ENCODE data around the gene GATAD2A.

DNA sequence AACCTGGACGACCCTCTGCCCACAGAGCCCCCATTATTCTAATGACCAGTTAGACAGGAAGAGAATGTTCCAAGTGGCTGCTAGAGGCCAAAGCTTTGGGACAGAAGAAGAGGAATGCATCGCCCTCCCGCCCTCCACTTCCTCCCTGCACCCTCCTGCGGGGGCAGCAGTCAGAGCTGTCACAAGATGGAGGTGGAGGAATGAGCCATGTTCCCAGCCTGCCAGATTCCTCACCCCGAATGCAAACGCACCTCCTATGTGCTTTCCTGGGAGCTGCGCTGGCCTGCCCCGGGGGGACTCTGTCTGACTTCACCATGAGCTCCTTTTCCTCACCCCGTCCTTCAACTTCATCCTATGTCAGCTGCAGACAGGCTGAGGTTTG is 124.9 kb downstream of the GATAD2A start:
- TF ChIP-seq CTCF (IDR thresholded peaks at IDR 0.05; ENCODE audit: low read depth, low read length) (no peak), EZH2phosphoT487 (IDR thresholded peaks at IDR 0.05; ENCODE audit: low read depth) (no peak)
